GM13976 (cell line): ENCODE data around the gene GLMP.

Experiments
- DNase-seq: peaks from one replicate; pipeline ENCODE4 v3.0.0; 2012; ENCODE audit warnings: low spot score
- CTCF ChIP-seq: IDR thresholded peaks from 2 replicates; pipeline ENCODE4 v1.5.1; 2012; ENCODE audit warnings: borderline replicate concordance, mild to moderate bottlenecking; ENCODE audit not compliant: insufficient read depth; ENCODE audit errors: extremely low read depth, missing control alignments, control extremely low read depth
- in situ Hi-C: fragments of 300-500 bp; cut with MboI; formaldehyde crosslinking; loops from one replicate; pipeline ENCODE4 v1.12.0; 2022; ENCODE audit warnings: low sequenced_read_pairs, mixed read lengths, inconsistent platforms; ENCODE audit not compliant: unreplicated experiment

Gene GLMP

GRCh38 chr1:156247460-156248322 is 47.8 kb downstream of the GLMP start, which contains the start of gene PAQR6:
Gene PAQR6 (minus strand): TSS chr1:156248056. CDS start chr1:156246731, 1,325 bp downstream.
- in situ Hi-C loops = no loop called here
- no peak for TF ChIP-seq CTCF
- no peak for DNase-seq

GRCh38 chr1:156246781-156247459 is 48.6 kb downstream of the GLMP start:
- in situ Hi-C loops = no loop called here
- no peak for DNase-seq
- TF ChIP-seq CTCF = no peak

- in situ Hi-C loops = no loop called here
- TF ChIP-seq CTCF = no peak
- peak; percentile 52 for DNase-seq
Observed at GRCh38 chr1:156246241-156246780, 49.2 kb downstream of the GLMP start.

GRCh38 chr1:156245451-156246232 is 49.8 kb downstream of the GLMP start:
- in situ Hi-C loops = no loop called here
- no peak for TF ChIP-seq CTCF
- peak; percentile 79 for DNase-seq

- DNase-seq = no peak
- in situ Hi-C loops = no loop called here
- TF ChIP-seq CTCF = no peak
Observed at GRCh38 chr1:156244712-156245111, 50.8 kb downstream of the GLMP start.

GRCh38 chr1:156244126-156244525 is 51.4 kb downstream of the GLMP start:
- no peak for TF ChIP-seq CTCF
- in situ Hi-C loops = no loop called here

More at GRCh38 chr1:156244126-156244525, 51.4 kb downstream of the GLMP start:
- DNase-seq = no peak
